Amniotic stem cell (primary cell): Measurements from ENCODE around the gene ARPC2.

Source experiments
- DNase-seq: peaks from one replicate; lab custom pipeline; 2025; lab: John Stamatoyannopoulos, UW

ARPC2 gene

DNA sequence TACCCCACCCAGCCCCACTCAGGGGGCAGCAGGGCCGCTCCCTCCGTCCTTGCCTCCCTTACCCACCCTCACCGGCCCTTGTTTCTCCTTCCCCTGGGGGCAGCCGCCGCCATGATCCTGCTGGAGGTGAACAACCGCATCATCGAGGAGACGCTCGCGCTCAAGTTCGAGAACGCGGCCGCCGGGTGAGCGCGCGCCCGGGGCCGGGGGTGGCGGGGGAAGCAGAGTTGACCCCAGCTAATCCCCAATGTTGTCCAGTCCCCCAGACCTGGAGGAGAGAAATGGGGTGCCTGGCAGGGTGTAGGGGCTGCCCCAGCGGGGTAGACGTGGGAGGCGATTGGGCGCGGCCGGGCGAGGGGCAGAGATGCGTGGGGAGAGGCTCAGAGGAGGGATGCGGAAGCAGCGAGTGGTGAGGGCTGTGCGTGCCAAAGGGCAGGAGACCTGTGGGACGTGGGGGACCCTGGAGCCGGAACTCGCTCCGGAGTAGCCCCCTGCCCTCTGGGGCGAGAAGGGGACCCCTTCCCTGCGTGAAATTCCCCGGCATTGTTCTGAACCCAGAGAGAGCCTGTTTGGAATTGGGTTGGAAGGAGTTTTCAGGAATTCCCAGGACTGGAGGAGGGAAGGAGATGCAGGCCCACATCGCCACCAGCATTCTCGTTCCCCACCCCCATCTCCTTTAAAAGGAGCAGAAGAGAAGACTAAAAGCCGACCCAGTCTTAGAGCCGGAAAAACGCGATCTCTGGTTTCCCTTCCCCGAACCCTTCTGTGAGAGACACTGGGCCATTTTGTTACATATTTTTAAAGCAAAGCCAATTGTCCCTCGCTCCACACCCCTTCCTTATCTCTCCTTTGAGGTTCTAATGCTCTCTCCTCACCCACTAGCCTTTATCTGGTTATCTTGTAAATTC is 625 bp downstream of the ARPC2 start:
- DNase-seq: no peak

DNA sequence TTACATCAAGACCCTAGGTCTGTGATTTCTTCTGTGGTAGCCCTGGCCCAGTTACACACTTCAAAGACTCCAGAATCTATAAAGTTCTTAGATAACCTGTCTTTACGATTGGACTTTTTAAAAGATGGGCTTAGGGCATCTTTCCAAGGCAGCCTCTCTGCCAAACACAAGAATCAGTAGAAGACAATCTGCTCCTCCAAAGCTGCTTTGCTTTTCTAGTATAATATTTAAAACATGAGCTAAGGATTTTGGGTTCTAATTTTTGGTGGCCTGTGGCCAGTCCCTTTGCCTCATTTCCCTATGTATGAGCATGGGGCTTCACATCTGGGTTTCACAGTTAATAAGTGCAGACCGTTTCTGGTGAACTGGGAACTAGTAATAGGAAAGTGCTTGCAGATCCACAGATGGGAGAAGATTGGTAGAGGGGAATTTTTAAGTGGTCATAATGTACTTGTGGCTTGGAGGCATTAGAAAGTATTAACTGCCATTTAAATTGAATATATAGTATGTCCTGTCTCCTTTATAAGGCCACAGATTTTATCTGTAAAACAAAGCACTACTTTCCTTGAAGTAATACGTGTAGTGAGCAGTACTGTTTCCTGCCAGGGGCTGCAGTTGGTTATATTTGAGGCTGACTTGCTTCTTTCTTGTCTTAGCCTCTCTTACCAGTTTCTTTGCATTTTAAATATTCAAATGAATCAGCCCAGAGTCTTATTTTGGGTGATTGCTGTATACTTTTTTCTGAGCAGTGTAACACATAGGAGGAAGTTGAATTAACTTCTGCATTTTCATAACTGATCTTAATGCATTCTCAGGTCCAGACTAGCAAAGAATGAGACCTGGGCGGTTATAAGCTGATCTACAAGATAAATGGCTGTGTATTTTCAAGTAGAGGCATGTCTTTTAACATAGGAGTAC is 1.5 kb downstream of the ARPC2 start:
- DNase-seq: no peak

DNA sequence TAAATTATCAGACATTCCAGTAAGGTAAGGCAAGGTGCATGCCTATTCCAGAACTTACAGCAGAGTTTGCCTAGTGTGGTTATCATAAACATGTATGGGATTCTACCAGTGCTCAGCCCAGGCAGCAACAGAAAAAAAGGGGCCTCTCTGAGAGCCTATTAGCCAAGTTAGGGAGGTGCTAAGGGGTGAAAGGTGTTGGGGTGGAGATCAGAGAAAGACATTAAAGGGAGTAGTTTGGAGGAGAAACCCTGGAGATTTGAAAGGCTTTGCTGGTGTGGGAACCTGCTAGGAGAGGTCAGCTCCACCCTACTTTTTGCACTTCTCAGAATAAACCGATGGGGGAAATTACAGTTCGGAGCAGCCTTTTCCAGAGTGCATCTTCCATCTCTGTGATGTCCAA is 2.9 kb downstream of the ARPC2 start:
- no peak for DNase-seq

DNA sequence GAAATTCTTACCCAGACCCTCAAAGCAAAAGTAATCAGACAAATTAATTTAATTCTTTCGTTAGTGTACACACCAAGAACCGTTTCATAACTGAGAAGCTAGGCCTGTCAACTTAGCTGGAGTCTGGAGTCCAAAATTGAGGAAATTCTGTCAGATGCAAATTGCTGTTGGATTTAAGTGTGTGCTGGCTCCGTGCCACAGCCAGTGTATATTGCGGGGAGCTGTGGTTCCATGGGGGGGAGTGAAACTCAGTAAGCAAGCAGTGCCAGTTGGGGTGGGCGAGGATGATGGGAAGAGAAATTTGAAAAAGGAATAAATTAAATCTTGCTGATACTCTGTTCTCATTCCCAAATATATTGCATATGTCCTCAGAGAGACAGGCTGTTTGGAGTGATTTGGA is 4.0 kb downstream of the ARPC2 start:
- no peak for DNase-seq

DNA sequence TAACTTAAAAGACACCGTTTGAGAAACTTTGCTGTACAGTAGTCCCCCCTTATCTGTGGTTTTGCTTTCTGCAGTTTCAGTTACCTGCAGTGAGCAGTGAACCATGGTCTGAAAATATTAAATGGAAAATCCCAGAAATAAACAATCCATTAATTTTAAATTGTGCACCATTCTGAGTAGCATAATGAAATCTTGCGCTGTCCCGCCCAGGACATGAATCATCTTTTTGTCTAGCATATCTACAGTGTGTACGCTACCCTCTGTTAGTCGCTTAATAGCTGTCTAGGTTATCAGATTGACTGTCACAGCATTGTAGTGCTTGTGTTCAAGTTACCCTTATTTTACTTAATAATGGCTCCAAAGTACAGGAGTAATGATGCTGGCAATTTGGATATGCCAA is 6.1 kb downstream of the ARPC2 start:
- no peak for DNase-seq

DNA sequence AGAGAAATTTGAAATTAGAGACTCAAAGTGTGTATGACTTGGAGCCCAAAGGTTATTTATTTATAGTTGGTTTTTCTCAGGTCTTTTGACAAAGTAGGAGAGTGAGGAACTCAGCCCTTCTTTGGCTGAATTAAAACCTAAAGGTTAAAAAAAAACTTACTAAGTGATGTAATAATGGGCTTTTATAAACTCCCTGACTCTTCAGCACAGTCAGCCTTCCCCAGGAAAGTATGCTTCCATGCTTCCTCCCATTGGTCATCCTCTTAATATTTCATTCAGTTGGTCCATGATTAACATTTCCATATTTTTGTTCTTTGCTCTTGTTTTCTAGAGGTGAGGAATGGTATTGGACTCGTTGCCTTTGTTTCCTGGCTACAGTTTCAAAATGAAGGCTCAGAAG is 7.2 kb downstream of the ARPC2 start:
- no peak for DNase-seq

DNA sequence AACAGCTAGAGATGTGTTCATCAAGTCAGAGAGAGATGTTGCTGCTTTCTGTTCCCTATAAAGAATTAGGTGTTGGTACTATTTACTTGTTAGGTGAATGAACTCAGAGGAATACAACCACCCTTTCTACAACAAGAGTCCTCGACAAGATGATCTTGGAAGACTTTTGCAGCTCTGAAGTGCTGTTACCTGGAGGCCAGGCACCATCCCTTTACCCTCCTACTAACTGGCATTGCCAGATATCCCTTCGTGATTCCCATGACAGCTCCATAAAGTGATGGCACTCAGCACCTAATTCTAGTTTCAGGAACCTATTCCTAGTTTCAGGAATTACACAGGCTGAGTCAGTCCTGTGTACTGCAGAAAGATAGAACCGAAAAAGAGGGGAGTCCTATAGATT is 9.9 kb downstream of the ARPC2 start:
- DNase-seq: no peak

DNA sequence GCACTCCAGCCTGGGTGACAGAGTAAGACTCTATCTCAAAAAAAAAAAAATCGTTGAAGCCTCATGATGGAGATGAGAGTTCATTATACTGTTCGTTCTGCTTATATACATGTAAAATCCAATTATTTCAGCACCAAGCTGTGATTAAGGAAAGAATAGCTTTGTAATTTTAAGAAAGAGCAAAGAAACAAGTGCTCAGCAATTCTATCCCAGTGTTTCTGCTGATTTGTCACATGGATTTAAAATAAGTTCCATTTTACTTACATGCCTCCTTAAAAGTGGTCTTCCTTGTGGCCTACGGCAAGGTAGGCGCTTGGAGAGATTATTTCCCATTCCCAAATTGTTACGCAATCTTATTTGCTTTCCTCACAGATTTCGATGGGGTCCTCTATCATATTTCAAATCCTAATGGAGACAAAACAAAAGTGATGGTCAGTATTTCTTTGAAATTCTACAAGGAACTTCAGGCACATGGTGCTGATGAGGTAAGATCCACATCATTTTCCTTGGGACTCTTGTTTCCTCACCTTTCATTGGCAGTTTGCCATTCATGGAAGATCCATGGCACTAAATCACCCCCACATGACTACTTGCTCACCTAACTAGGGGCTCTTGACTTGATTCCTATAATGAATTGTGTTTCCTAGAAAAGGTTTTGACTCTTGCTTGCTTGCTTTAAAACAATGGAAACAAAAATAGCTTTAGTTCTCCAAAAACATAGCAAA is 11.5 kb downstream of the ARPC2 start:
- DNase-seq: no peak

DNA sequence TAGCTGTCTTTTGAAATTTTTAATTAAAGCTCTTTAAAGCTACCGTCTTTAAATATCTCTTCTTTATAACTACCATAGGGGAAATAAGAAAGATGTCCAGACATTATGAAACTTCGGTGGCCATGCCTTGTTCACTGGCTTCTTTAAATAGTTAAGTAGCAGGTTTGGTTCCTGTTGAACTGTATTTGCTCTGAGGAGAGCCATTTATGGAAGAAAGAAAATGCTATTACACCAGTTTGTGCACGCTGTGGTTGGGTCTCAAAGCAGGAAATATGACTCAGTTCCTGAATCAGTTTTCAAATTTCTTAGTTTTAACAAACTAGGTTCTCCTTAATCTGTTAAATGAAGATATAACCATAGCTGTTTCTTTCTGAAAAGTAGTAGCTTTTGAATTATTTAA is 12.2 kb downstream of the ARPC2 start:
- peak; percentile 64 for DNase-seq

DNA sequence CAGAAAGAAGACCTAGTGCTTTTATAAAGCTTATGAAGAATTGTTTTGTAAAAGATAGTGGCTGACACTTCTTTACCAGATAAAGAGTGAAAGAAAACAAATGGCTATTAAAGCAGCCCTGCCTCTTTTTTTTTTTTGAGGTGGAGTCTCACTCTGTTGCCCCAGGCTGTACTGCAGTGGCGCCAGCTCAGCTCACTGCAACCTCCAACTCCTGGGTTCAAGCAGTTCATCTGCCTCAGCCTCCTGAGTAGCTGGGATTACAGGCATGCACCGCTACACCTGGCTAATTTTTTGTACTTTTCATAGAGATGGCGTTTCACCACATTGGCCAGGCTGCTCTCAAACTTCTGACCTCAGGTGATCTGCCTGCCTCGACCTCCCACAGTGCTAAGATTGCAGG is 12.9 kb downstream of the ARPC2 start:
- no peak for DNase-seq

DNA sequence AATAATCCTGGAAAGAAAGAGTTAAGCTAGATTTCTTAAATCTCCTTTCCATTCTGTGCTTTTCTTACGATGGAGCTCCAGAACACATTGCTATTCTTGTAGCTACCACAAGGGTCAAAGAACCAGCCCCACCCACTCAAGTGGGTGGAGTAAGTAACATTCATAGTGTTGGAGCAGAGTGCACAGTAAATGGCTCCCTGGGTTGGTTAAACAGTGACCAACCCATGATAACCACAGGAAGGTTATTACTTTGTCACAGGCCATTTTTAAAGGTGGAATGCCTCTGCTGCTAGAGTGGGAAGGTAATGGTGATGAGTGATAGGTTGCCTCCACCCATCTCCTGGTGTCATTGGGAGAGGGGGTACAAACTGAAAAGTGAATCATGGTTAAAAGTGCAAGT is 13.9 kb downstream of the ARPC2 start:
- DNase-seq: no peak

DNA sequence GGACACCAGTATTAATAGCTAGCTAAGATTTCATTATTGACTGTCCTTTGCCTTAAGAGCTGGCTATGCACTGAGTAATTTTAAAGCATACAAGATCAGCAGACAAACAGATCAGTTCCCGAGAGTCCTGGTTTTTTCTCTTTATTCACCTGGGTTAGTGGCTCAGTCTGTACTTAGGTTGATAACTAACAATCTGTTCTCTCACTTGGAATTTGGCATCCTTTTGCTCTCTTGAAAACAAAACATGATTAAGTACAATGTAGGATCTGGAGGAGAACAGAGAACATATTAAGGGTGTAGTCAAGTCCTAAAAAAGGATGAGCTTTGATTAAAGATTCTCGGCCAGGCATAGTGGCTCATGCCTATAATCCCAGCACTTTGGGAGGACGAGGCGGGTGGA is 16.6 kb downstream of the ARPC2 start:
- DNase-seq: no peak

DNA sequence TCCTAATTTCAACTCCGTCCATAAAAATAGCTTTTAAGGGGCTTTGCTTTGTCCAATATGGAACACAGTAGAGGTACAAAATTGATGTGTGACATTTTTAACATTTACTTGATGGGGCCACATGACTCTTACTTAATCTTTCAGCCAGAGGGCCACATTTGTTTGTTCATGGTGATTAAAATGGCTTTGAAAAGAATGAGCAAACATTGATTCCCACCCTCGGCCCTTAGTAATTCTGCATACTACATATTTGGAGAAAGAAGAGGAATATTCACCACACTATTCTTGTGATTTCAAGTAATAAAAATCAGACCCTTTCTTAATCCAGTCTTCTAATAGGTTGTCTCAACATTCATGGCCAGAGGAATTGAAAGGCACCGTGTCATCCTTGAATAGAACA is 17.5 kb downstream of the ARPC2 start:
- DNase-seq: no peak

DNA sequence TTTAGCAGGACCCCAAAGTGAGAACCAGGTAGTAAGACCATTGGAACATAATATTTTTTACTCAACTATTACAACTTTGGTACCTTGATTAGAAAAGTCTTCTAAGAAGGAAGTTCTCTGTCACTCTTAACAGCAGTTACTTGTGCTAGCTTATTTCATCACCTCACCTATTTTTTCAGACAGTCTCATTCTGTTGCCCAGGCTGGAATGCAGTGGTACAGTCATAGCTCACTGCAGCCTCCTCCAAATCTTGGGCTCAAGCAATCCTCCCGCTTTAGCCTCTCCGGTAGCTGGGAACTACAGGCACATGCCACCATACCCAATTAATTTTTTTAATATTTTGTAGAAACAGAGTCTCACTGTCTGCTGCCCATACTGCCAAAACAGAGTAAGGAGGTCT is 18.0 kb downstream of the ARPC2 start:
- DNase-seq: no peak

DNA sequence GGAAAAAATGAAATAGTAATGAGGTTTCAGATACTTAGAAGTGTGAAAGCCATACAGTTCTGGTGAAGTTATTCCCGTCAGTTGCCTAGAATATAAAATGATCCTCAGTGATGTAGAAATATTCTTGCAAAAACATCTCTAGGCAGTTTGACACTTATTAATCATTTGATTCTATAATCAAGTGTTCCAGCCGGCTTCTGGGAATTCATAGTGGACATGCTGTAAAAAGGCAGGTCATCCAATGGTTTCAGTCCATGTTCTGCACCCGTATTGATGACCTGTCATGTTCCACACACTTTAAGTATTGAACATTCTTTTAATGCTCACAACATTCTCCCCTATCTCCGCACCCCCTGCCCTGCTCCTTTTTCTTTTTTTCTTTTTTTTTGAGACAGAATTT is 19.8 kb downstream of the ARPC2 start:
- no peak for DNase-seq

DNA sequence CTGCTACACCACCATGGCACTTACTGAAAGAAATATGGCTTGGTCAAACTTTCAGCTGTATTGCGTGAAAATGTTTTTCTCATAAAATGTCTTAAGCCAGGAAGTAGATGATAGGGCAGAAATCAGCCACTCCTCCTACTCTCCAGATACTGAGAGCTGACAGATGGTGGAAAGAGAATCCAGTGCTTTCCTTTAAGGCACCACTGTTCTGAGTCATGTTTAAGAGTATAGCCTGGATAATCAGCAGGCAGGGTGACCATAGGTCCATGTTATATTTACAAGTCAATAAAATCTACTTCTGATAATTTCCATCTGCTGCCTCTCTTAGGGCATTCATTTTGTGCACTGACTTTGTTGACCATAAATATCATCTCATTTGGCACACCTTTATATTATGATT is 21.9 kb downstream of the ARPC2 start:
- DNase-seq: no peak

DNA sequence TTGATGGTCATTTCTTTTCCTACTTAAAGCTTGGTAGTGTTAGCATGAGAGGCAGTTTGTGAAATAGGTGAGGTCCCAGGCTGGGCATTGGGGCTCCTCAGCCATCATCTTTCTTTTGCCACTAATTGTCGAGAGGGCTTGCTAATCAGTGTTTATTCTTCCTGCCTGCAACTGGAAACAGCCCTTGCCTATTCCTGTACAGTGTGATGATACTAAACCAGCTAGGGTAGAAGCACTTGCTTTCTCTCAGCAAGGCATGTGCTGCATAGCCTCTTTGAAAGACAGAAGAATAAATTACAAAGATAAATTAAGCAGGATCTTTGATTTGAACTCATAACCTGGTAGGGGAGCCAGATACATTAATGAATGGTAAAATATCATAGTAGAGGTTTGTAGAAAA is 27.2 kb downstream of the ARPC2 start:
- DNase-seq: no peak

DNA sequence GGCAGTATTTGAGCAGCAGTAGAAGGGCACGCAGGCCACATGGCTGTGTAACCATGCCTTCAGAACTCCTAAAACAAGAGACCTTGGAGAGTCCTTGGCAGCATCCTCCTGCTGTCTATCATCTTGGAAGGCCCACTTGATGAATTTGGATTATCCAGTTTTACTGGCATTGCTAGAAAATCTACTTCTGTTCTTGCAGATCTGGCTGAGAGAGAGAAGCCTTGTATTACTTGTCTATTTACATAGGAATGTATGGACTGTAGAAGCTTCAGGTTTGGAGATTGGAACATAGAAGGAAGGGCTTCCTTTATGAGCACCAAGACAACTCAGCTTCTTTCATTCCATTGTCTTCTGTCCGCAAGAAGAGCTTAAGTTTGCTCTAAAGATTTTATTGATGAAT is 27.7 kb downstream of the ARPC2 start:
- DNase-seq: no peak

DNA sequence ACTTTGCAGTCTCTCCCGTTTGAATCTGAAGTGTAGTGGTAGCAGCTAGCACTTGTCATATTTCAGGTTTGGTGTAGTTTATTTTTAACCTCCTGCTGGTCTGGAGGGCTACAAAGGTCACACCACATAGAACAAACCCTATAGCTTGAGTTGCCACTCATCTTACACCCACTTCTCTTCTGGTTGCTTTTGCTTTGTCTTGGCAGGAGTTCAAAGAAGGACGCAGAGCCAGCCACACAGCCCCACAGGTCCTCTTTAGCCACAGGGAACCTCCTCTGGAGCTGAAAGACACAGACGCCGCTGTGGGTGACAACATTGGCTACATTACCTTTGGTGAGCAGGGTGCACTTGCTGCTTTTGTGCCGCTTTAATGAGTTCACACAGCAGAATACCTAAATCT is 28.2 kb downstream of the ARPC2 start:
- DNase-seq: no peak

DNA sequence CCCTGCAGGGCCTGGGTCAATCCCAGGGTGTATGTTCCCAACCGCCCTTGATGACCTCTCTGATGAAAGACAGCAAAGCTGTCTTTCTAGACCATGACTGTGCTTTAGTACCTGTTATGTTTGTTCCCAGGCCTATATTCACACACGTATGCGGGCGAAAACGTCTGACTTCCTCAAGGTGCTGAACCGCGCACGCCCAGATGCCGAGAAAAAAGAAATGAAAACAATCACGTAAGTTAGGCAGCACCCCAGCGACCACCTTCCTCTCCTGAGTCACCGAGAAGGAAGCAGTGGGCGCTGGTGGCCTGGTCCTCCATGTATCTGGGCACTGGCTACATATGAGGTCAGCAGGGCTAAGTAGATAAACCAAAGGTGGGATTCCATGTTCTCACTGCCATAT is 32.7 kb downstream of the ARPC2 start:
- DNase-seq: no peak

DNA sequence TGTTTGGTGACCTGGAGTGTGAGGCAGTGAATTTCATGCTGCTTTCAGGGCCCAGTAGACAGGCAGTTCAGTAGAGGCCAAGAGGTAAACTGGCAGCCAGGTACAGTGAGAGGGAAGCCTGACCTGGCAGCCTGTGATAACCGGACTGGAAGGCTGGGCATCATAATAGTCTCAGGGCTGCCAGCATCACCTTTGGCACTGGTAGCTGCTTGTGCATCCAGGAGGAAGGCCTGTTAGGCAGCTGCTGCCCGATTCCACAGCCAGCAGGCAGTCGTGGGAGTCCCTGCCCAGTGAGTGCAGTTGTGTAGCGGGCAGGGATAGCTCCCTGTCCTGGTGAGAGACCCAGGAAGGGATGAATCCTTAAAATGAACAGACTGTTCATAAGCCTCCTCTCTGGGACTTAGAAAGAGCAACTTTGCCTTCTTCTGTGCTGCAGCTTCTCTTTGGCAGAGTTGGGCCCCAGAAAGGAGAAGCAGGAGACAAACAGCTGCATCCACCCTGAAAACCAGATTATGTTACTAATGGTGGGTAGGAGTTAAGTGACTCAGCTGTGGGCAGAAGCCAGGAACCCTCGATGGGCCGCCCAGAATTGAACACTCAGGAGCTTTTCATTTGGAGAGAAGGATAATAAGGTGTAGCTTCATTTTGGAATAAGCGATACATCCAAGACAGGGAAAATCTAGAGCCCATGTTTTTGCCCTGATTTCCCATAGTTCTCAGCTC is 35.7 kb downstream of the ARPC2 start:
- no peak for DNase-seq

DNA sequence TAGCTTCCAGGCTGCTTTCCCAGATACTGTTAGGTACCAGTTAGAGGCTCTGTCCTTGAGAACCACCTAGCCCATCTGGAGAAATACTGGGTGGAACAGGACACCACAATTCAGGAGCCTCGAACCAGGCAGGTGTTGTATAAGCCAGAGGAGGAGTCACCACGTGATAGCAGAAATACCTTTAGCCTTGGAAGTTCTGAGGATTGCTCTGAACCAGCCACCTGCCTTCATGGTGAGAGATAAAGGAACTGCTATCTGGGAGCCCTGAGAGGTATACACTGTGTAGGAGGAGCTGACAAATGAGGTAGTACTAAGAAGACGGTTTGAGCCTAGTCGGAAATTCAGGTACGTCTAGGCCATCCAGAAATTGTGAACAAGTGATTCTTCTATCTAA is 36.2 kb downstream of the ARPC2 start:
- DNase-seq: no peak
